H9 (cell line): ENCODE measurements around the gene SLC25A53. TPM values are rescaled to one million over a fixed set of nuclear protein-coding genes. Genes with fewer than 3 reads are reported as not detected.
"Not testable (repeated sequence)": the region's sequence is repeated elsewhere in the genome, so short reads cannot be mapped to it uniquely, and the experiment has no call there.

ENCODE experiments used
- DNase-seq: peaks from one replicate; pipeline ENCODE4 v3.0.0-alpha.2; 2017
- H2AFZ ChIP-seq: one replicate; pipeline ENCODE4 v1.6.1; 2013; ENCODE audit warnings: mild to moderate bottlenecking, low read length, control low read depth, moderate library complexity
- H2AK5ac ChIP-seq: 2 replicates; pipeline ENCODE4 v1.6.1; 2013; ENCODE audit warnings: low read length, control low read depth, mixed read lengths; ENCODE audit not compliant: insufficient read length
- H2BK120ac ChIP-seq: one replicate; pipeline ENCODE4 v1.6.1; 2013; ENCODE audit warnings: low read depth, mild to moderate bottlenecking, low read length, control low read depth, inconsistent platforms; ENCODE audit not compliant: poor library complexity, severe bottlenecking
- H2BK12ac ChIP-seq: 2 replicates; pipeline ENCODE4 v1.6.1; 2013; ENCODE audit warnings: low read length, control low read depth, mixed read lengths, low read depth; ENCODE audit not compliant: insufficient read length
- H2BK15ac ChIP-seq: 2 replicates; pipeline ENCODE4 v1.6.1; 2013; ENCODE audit warnings: low read depth, low read length, control low read depth
- H2BK20ac ChIP-seq: one replicate; pipeline ENCODE4 v1.6.1; 2013; ENCODE audit warnings: low read depth, mild to moderate bottlenecking, low read length, control low read depth, inconsistent platforms; ENCODE audit not compliant: poor library complexity, severe bottlenecking
- H2BK5ac ChIP-seq: 2 replicates; pipeline ENCODE4 v1.6.1; 2013; ENCODE audit warnings: low read length, control low read depth, mixed read lengths; ENCODE audit not compliant: insufficient read length
- H3K14ac ChIP-seq: 2 replicates; pipeline ENCODE4 v1.6.1; 2013; ENCODE audit warnings: low read length, control low read depth; ENCODE audit not compliant: insufficient read depth
- H3K18ac ChIP-seq: 2 replicates; pipeline ENCODE4 v1.6.1; 2013; ENCODE audit warnings: low read depth, mild to moderate bottlenecking, mixed read lengths, low read length, control low read depth; ENCODE audit not compliant: insufficient read length
- H3K23ac ChIP-seq: 2 replicates; pipeline ENCODE4 v1.6.1; 2013; ENCODE audit warnings: low read length, control low read depth, mixed read lengths, low read depth; ENCODE audit not compliant: insufficient read length
- H3K23me2 ChIP-seq: 2 replicates; pipeline ENCODE4 v1.6.1; 2013; ENCODE audit warnings: low read depth, mild to moderate bottlenecking, mixed read lengths, low read length, control low read depth; ENCODE audit not compliant: insufficient read length, poor library complexity, severe bottlenecking
- H3K27ac ChIP-seq: 2 replicates; pipeline ENCODE4 v1.5.1; 2013; ENCODE audit warnings: low read length, control low read depth, mixed read lengths, low read depth; ENCODE audit not compliant: insufficient read length
- H3K27me3 ChIP-seq: 2 replicates; pipeline ENCODE4 v1.6.1; 2013; ENCODE audit warnings: low read length, control low read depth, inconsistent platforms; ENCODE audit not compliant: insufficient read depth
- H3K4ac ChIP-seq: 2 replicates; pipeline ENCODE4 v1.6.1; 2013; ENCODE audit warnings: low read depth, mild to moderate bottlenecking, control low read depth, inconsistent platforms, low read length, moderate library complexity
- H3K4me1 ChIP-seq: 2 replicates; pipeline ENCODE4 v1.6.1; 2013; ENCODE audit warnings: low read length, control low read depth, inconsistent platforms; ENCODE audit not compliant: insufficient read depth
- H3K4me2 ChIP-seq: 2 replicates; pipeline ENCODE4 v1.6.1; 2013; ENCODE audit warnings: low read length, control low read depth, mixed read lengths; ENCODE audit not compliant: insufficient read length, insufficient read depth
- H3K56ac ChIP-seq: 2 replicates; pipeline ENCODE4 v1.6.1; 2013; ENCODE audit warnings: low read depth, mild to moderate bottlenecking, mixed read lengths, low read length, control low read depth; ENCODE audit not compliant: insufficient read length
- H3K79me1 ChIP-seq: 2 replicates; pipeline ENCODE4 v1.6.1; 2013; ENCODE audit warnings: low read depth, mild to moderate bottlenecking, moderate library complexity, low read length, control low read depth, inconsistent platforms; ENCODE audit not compliant: insufficient read depth, poor library complexity, severe bottlenecking
- H3K79me2 ChIP-seq: 2 replicates; pipeline ENCODE4 v1.6.1; 2013; ENCODE audit warnings: low read length, control low read depth, inconsistent platforms; ENCODE audit not compliant: insufficient read depth
- H3K9ac ChIP-seq: 2 replicates; pipeline ENCODE4 v1.6.1; 2013; ENCODE audit warnings: low read length, control low read depth, mixed read lengths; ENCODE audit not compliant: insufficient read length; ENCODE audit errors: extremely low read depth
- H3K9me3 ChIP-seq: one replicate; pipeline ENCODE4 v1.6.1; 2013; ENCODE audit warnings: low read depth, low read length, inconsistent platforms; ENCODE audit not compliant: control insufficient read depth
- H3T11ph ChIP-seq: one replicate; pipeline ENCODE4 v1.6.1; 2013; ENCODE audit warnings: mild to moderate bottlenecking, low read length, control low read depth, inconsistent platforms
- H4K20me1 ChIP-seq: one replicate; pipeline ENCODE4 v1.6.1; 2013; ENCODE audit not compliant: control insufficient read depth, insufficient read length, insufficient read depth
- H4K5ac ChIP-seq: 2 replicates; pipeline ENCODE4 v1.6.1; 2013; ENCODE audit warnings: low read depth, mild to moderate bottlenecking, mixed read lengths, low read length, control low read depth; ENCODE audit not compliant: insufficient read length
- H4K8ac ChIP-seq: replicated peaks from 2 replicates; pipeline ENCODE4 v1.6.1; 2013; ENCODE audit warnings: low read length, control low read depth, mixed read lengths, low read depth; ENCODE audit not compliant: insufficient read length
- H4K91ac ChIP-seq: 2 replicates; pipeline ENCODE4 v1.6.1; 2013; ENCODE audit warnings: low read depth, mild to moderate bottlenecking, moderate library complexity, mixed read lengths, low read length, control low read depth; ENCODE audit not compliant: insufficient read length
- H3K27ac Mint-ChIP-seq, 3 experiments: 2 replicates in 2 of 3; 3 replicates in 1 of 3; pipeline ENCODE4 v1.8.0; 2020 to 2021; ENCODE audit warnings: mixed read lengths in 3 of 3, mild to moderate bottlenecking in 1 of 3, moderate library complexity in 1 of 3
- H3K27me3 Mint-ChIP-seq: 2 replicates; pipeline ENCODE4 v1.8.0; 2021; ENCODE audit warnings: low read depth, mild to moderate bottlenecking, moderate library complexity, mixed read lengths
- H3K36me3 Mint-ChIP-seq, 3 experiments: 2 replicates in 2 of 3; 3 replicates in 1 of 3; pipeline ENCODE4 v1.8.0; 2020 to 2021; ENCODE audit warnings: low read depth in 3 of 3, mixed read lengths in 3 of 3; ENCODE audit not compliant: insufficient read depth in 1 of 3
- H3K4me1 Mint-ChIP-seq, 2 experiments: 2 replicates each; pipeline ENCODE4 v1.8.0; 2020; ENCODE audit warnings: mixed read lengths in 2 of 2
- H3K4me3 Mint-ChIP-seq, 2 experiments: 2 replicates in 1 of 2; 3 replicates in 1 of 2; pipeline ENCODE4 v1.8.0; 2020 to 2021; ENCODE audit warnings: mild to moderate bottlenecking in 2 of 2, mixed read lengths in 2 of 2, moderate library complexity in 1 of 2
- H3K9me3 Mint-ChIP-seq, 2 experiments: 2 replicates in 1 of 2; 3 replicates in 1 of 2; pipeline ENCODE4 v1.8.0; 2020; ENCODE audit warnings: mild to moderate bottlenecking in 2 of 2, mixed read lengths in 2 of 2, moderate library complexity in 1 of 2
- CTCF ChIP-seq: fragments of 200-600 bp; sonication (generic); conservative IDR thresholded peaks from 3 replicates; pipeline ENCODE4 v1.8.0; 2021; ENCODE audit warnings: antibody characterized with exemption, mild to moderate bottlenecking
- WGBS: extraction: QIAGEN DNeasy Blood & Tissue Kit; methylation state at CpG from one replicate; pipeline ENCODE4 v1.1.7; 2013; ENCODE audit warnings: missing lambda C conversion rate, low lambda C conversion rate, mixed read lengths; ENCODE audit not compliant: insufficient read length; ENCODE audit errors: extremely low coverage; 5-methylcytosine and 5-hydroxymethylcytosine counted together
- total RNA-seq: library from RNA; stranded (reverse); gene quantifications from 2 replicates; pipeline ENCODE4 v1.2.1, GENCODE V29; 2021

SLC25A53 gene
- total RNA-seq, 1 experiment from 2014 or later, result 1.6 TPM

- TF ChIP-seq CTCF, result no peak
- Histone ChIP-seq H4K8ac (no peak within 1 kb of the TSS), H3K4me2 (peak within 1 kb of the TSS; percentile 98), H3T11ph (no peak within 1 kb of the TSS), H3K79me2 (no peaks in the 10 kb centered on the region), H3K4ac (no peak within 1 kb of the TSS), H3K56ac (no peak within 1 kb of the TSS), H2BK5ac (no peak within 1 kb of the TSS), H4K20me1 (no peaks in the 10 kb centered on the region), H3K27me3 (no peaks in the 10 kb centered on the region), H3K9ac (peak within 1 kb of the TSS; percentile 75), H2BK120ac (no peak within 1 kb of the TSS), H2AFZ (peak within 1 kb of the TSS; percentile 63), H2BK12ac (no peak within 1 kb of the TSS), H4K91ac (no peak within 1 kb of the TSS), H3K79me1 (no peaks in the 10 kb centered on the region), H3K4me1 (no peaks in the 10 kb centered on the region; the same call in 1 of the 2 replicates), H3K9me3 (peaks cover 6% of the 10 kb centered on the region), H4K5ac (no peak within 1 kb of the TSS), H3K23ac (no peak within 1 kb of the TSS), H2BK15ac (no peak within 1 kb of the TSS), H3K18ac (peak within 1 kb of the TSS; percentile 88), H3K23me2 (peaks cover 10% of the 10 kb centered on the region), H2AK5ac (no peak within 1 kb of the TSS), H2BK20ac (no peak within 1 kb of the TSS), H3K14ac (peak within 1 kb of the TSS; percentile 83), H3K27ac (no peak within 1 kb of the TSS)
- H3K4me1 Mint-ChIP-seq, result peaks cover 13 to 20% of the 10 kb centered on the region in 2 experiments; a peak in 3 of 4 replicates
- H3K9me3 Mint-ChIP-seq, result peaks cover 2 to 54% of the 10 kb centered on the region in 2 experiments; a peak in 4 of 5 replicates
- DNase-seq, result peak; percentile 83
- H3K36me3 Mint-ChIP-seq, result peaks cover 0 to 4% (median 0%) of the 10 kb centered on the region in 3 experiments; a peak in 3 of 7 replicates
- peak within 1 kb of the TSS; percentile 80 to 97 for H3K4me3 Mint-ChIP-seq
- WGBS, result no CpG with 5 or more reads among the region's 67 CpGs
- peak within 1 kb of the TSS in 2 of 3 experiments; percentile 79 to 99; a peak in 5 of 7 replicates for H3K27ac Mint-ChIP-seq
- peaks cover 9% of the 10 kb centered on the region for H3K27me3 Mint-ChIP-seq
Observed at GRCh38 chrX:104112326-104112951, 44.4 kb downstream of the SLC25A53 start, which contains the start of gene ZCCHC18. ZCCHC18 (plus strand) TSS chrX:104112523; CDS start chrX:104114112, 1,589 bp downstream.

GRCh38 chrX:104110491-104111240 is 46.1 kb downstream of the SLC25A53 start:
- H2BK12ac ChIP-seq, H2BK20ac ChIP-seq, H3K14ac ChIP-seq, H4K8ac ChIP-seq, H3K27ac Mint-ChIP-seq, H3K18ac ChIP-seq, H3K27me3 ChIP-seq, H3K9ac ChIP-seq, H3K27ac ChIP-seq, H3K79me1 ChIP-seq, H3K9me3 ChIP-seq, H4K91ac ChIP-seq, H3K4me3 Mint-ChIP-seq, H2AFZ ChIP-seq, H2BK5ac ChIP-seq, H4K20me1 ChIP-seq, H4K5ac ChIP-seq, H3K56ac ChIP-seq, H3T11ph ChIP-seq, H3K36me3 Mint-ChIP-seq, DNase-seq, H2BK120ac ChIP-seq, H3K79me2 ChIP-seq, H2BK15ac ChIP-seq, H3K23ac ChIP-seq, H3K27me3 Mint-ChIP-seq, H3K4ac ChIP-seq, H3K4me1 ChIP-seq, H3K4me2 ChIP-seq, H2AK5ac ChIP-seq: not testable (repeated sequence)
- Mint-ChIP-seq H3K4me1 (peaks cover 13 to 20% of the 10 kb centered on the region in 2 experiments; a peak in 3 of 4 replicates), H3K9me3 (peaks cover 2 to 60% of the 10 kb centered on the region in 2 experiments; a peak in 4 of 5 replicates)
- WGBS, result no CpG with 5 or more reads among the region's 6 CpGs
- H3K23me2 ChIP-seq, result peaks cover 10% of the 10 kb centered on the region
